ENCODE results near the gene SOX12. TPM values are rescaled to one million over a fixed set of nuclear protein-coding genes. Genes with fewer than 3 reads are reported as not detected.
"Not testable (repeated sequence)": the region's sequence is repeated elsewhere in the genome, so short reads cannot be mapped to it uniquely, and the experiment has no call there.

Gene SOX12
- total and polyA plus RNA-seq, 5 experiments from 2014 or later = 1.3 to 21.7 (median 2.1) TPM

GRCh38 chr20:325889-326644, 715 bp downstream of the SOX12 start:
- Mint-ChIP-seq H3K4me3 (peak overlapping the region; percentile 81 to 91 (median 84)), H3K4me1 (peaks cover 14 to 47% (median 43%) of the 10 kb centered on the region in 4 donors), H3K36me3 (no peaks in the 10 kb centered on the region), H3K27ac (peak overlapping the region in 7 of 10 donors; percentile 85 to 94 (median 91)), H3K27me3 (no peaks in the 10 kb centered on the region), H3K9me3 (no peaks in the 10 kb centered on the region)
- ATAC-seq = peak in 1 of 2 donors; percentile 4
- POLR2A ChIA-PET = interaction anchor here (1.3 to 5.5 kb wide), 9 partner anchors 12 to 217 kb away, joined by 3 to 140 read pairs (median 8); partner anchors contain the start of genes CSNK2A1, RBCK1 and ZCCHC3
- peak in 9 of 10 donors; percentile 31 to 75 (median 54) for DNase-seq

- Mint-ChIP-seq H3K4me1 (peaks cover 14 to 47% (median 43%) of the 10 kb centered on the region in 4 donors), H3K4me3 (peak overlapping the region; percentile 69 to 91 (median 82)), H3K27ac (peak overlapping the region in 9 of 10 donors; percentile 76 to 98 (median 88)), H3K27me3 (no peaks in the 10 kb centered on the region), H3K36me3 (no peaks in the 10 kb centered on the region), H3K9me3 (no peaks in the 10 kb centered on the region)
- POLR2A ChIA-PET = interaction anchor here (1.3 to 5.5 kb wide), 6 partner anchors 13 to 217 kb away, joined by 3 to 140 read pairs (median 7); partner anchors contain the start of genes CSNK2A1 and ZCCHC3
- peak; percentile 9 for ATAC-seq
- DNase-seq = peak in 1 of 10 donors; percentile 56
These were observed 1.4 kb downstream of the SOX12 start for GRCh38 chr20:326645-327185.

GRCh38 chr20:327186-328026, 2.1 kb downstream of the SOX12 start:
- Mint-ChIP-seq H3K9me3 (no peaks in the 10 kb centered on the region), H3K27me3 (no peaks in the 10 kb centered on the region), H3K27ac (peak overlapping the region; percentile 76 to 98 (median 87)), H3K36me3 (no peaks in the 10 kb centered on the region), H3K4me1 (peaks cover 14 to 47% (median 43%) of the 10 kb centered on the region in 4 donors), H3K4me3 (peak overlapping the region; percentile 69 to 91 (median 82))
- DNase-seq = peak; percentile 71 to 94 (median 89)
- peak; percentile 24 to 38 for ATAC-seq
- POLR2A ChIA-PET = interaction anchor here (1.0 to 5.5 kb wide), 6 partner anchors 10 to 216 kb away, joined by 3 to 140 read pairs (median 5); partner anchors contain the start of genes CSNK2A1 and ZCCHC3

- Mint-ChIP-seq H3K27ac (peak overlapping the region; percentile 76 to 98 (median 87)), H3K27me3 (no peaks in the 10 kb centered on the region), H3K4me1 (peaks cover 14 to 47% (median 43%) of the 10 kb centered on the region in 4 donors), H3K36me3 (no peaks in the 10 kb centered on the region), H3K9me3 (no peaks in the 10 kb centered on the region), H3K4me3 (peak overlapping the region; percentile 78 to 91 (median 82))
- DNase-seq = peak in 6 of 10 donors; percentile 17 to 72 (median 36)
- POLR2A ChIA-PET = interaction anchor here (0.6 to 2.4 kb wide), 8 partner anchors 9 to 215 kb away, joined by 3 to 7 read pairs (median 4); partner anchors contain the start of gene ZCCHC3
- ATAC-seq = no peak
These were observed 2.9 kb downstream of the SOX12 start for GRCh38 chr20:328027-328974.

GRCh38 chr20:328975-329695, 3.8 kb downstream of the SOX12 start:
- no peak for DNase-seq
- Mint-ChIP-seq H3K36me3 (no peaks in the 10 kb centered on the region), H3K4me1 (peaks cover 14 to 42% (median 38%) of the 10 kb centered on the region in 4 donors), H3K27ac (peak overlapping the region; percentile 76 to 98 (median 87)), H3K27me3 (no peaks in the 10 kb centered on the region), H3K9me3 (no peaks in the 10 kb centered on the region), H3K4me3 (peak overlapping the region in 9 of 10 donors; percentile 22 to 87 (median 81))
- POLR2A ChIA-PET = interaction anchor here (0.6 to 2.4 kb wide), 7 partner anchors 8 to 214 kb away, joined by 3 to 7 read pairs (median 4); partner anchors contain the start of gene ZCCHC3
- no peak for ATAC-seq

- H3K4me3 Mint-ChIP-seq = peak overlapping the region in 1 of 10 donors; percentile 62
- POLR2A ChIA-PET = interaction anchor here (1.3 to 2.4 kb wide), 3 partner anchors 31 to 64 kb away, joined by 3 to 7 read pairs (median 7); partner anchors contain the start of gene ZCCHC3
These were observed 4.5 kb downstream of the SOX12 start for GRCh38 chr20:329851-330232.

GRCh38 chr20:330233-331149, 5.1 kb downstream of the SOX12 start:
- H3K4me3 Mint-ChIP-seq = peak overlapping the region in 2 of 10 donors; percentile 50 to 62
- H3K4me1 Mint-ChIP-seq = peaks cover 12 to 38% (median 36%) of the 10 kb centered on the region in 4 donors
- H3K36me3 Mint-ChIP-seq = no peaks in the 10 kb centered on the region
- peak overlapping the region in 8 of 10 donors; percentile 19 to 98 (median 84) for H3K27ac Mint-ChIP-seq
- H3K9me3 Mint-ChIP-seq = no peaks in the 10 kb centered on the region
- POLR2A ChIA-PET = interaction anchor here (0.9 to 2.4 kb wide), 5 partner anchors 31 to 118 kb away, joined by 3 to 7 read pairs (median 4); partner anchors contain the start of gene ZCCHC3
- no peaks in the 10 kb centered on the region for H3K27me3 Mint-ChIP-seq
- ATAC-seq (peak; percentile 32 to 37), DNase-seq (peak in 9 of 10 donors; percentile 43 to 85 (median 69))

More at GRCh38 chr20:329851-330232, 4.5 kb downstream of the SOX12 start:
- no peaks in the 10 kb centered on the region for H3K36me3 Mint-ChIP-seq
- peaks cover 12 to 38% (median 37%) of the 10 kb centered on the region in 4 donors for H3K4me1 Mint-ChIP-seq
- DNase-seq (no peak), ATAC-seq (no peak)
- peak overlapping the region in 8 of 10 donors; percentile 81 to 98 (median 86) for H3K27ac Mint-ChIP-seq
- H3K27me3 Mint-ChIP-seq = no peaks in the 10 kb centered on the region
- H3K9me3 Mint-ChIP-seq = no peaks in the 10 kb centered on the region

- H3K36me3 Mint-ChIP-seq = peaks cover 0 to 2% (median 0%) of the 10 kb centered on the region in 3 donors
- ATAC-seq = no peak
- no peak overlapping the region for H3K4me3 Mint-ChIP-seq
- no peaks in the 10 kb centered on the region for H3K9me3 Mint-ChIP-seq
- POLR2A ChIA-PET = no interaction called here
- no peaks in the 10 kb centered on the region for H3K27me3 Mint-ChIP-seq
- H3K4me1 Mint-ChIP-seq = peaks cover 7 to 15% (median 13%) of the 10 kb centered on the region in 4 donors
- H3K27ac Mint-ChIP-seq = peak overlapping the region in 1 of 10 donors; percentile 49
- DNase-seq = no peak
These were observed 9.2 kb downstream of the SOX12 start for GRCh38 chr20:334578-334977.

GRCh38 chr20:336040-336439, 10.7 kb downstream of the SOX12 start:
- ATAC-seq, DNase-seq, H3K4me1 Mint-ChIP-seq, H3K9me3 Mint-ChIP-seq, POLR2A ChIA-PET, H3K4me3 Mint-ChIP-seq, H3K27me3 Mint-ChIP-seq, H3K36me3 Mint-ChIP-seq: not testable (repeated sequence)
- peak overlapping the region in 2 of 10 donors; percentile 13 to 84 for H3K27ac Mint-ChIP-seq

GRCh38 chr20:341682-342081, 16.3 kb downstream of the SOX12 start:
- Mint-ChIP-seq H3K9me3 (no peaks in the 10 kb centered on the region), H3K27ac (no peak overlapping the region), H3K4me1 (peaks cover 5 to 7% (median 6%) of the 10 kb centered on the region in 4 donors), H3K36me3 (no peaks in the 10 kb centered on the region), H3K4me3 (no peak overlapping the region), H3K27me3 (no peaks in the 10 kb centered on the region)
- POLR2A ChIA-PET = no interaction called here
- ATAC-seq = no peak
- no peak for DNase-seq

All from naive thymus-derived CD8-positive, alpha-beta T cell (primary cell).